GM10248 (cell line): ENCODE measurements around the gene FBLN2.

Experiments
- CTCF ChIA-PET: fragments of 300-600 bp; sonication (Branson Sonifier 250); formaldehyde crosslinking; extraction: SDS; loops from one replicate; lab custom pipeline; 2021; ENCODE audit warnings: antibody characterized with exemption; lab: Yijun Ruan, JAX
- POLR2A ChIA-PET: fragments of 350-650 bp; sonication (Branson Sonifier 250); formaldehyde crosslinking; extraction: SDS; loops from one replicate; lab custom pipeline; 2020; ENCODE audit warnings: antibody characterized with exemption; lab: Yijun Ruan, JAX
- DNase-seq: peaks from one replicate; pipeline ENCODE4 v3.0.0; 2012; ENCODE audit errors: extremely low spot score
- CTCF ChIP-seq: IDR thresholded peaks from 2 replicates; pipeline ENCODE4 v1.5.1; 2012; ENCODE audit warnings: mild to moderate bottlenecking, low read depth; ENCODE audit errors: extremely low read depth, missing control alignments, control extremely low read depth

Gene FBLN2

DNA sequence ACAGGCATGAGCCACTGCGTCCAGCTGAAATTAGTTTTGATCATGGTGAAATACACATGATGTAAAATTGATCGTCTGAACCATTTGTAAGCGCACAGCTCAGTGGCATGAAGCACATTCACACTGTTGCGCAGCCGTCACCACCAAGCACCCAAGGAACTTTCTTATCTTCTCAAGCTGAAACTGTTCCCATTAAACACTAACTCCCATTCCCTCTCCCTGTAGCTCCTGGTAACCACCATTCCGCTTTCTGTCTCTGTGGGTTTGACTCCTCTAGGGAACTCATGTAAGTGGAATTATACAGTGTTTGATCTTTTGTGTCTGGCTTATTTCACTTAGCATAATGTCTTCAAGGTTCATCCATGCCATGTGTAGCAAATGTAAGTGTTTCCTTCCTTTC, 62.3 kb downstream of the FBLN2 start:
- CTCF ChIA-PET: interaction anchor here (1.0 kb wide), 1 partner anchor 38 kb away, joined by 3 read pairs; no protein-coding TSS in a partner anchor

GRCh38 chr3:13612829-13613228, 63.9 kb downstream of the FBLN2 start:
- DNase-seq: no peak
- ChIA-PET CTCF (no interaction called here), POLR2A (no interaction called here)
- TF ChIP-seq CTCF: no peak

More for the DNA sequence above, 62.3 kb downstream of the FBLN2 start:
- no peak for TF ChIP-seq CTCF
- DNase-seq: no peak
- POLR2A ChIA-PET: no interaction called here

DNA sequence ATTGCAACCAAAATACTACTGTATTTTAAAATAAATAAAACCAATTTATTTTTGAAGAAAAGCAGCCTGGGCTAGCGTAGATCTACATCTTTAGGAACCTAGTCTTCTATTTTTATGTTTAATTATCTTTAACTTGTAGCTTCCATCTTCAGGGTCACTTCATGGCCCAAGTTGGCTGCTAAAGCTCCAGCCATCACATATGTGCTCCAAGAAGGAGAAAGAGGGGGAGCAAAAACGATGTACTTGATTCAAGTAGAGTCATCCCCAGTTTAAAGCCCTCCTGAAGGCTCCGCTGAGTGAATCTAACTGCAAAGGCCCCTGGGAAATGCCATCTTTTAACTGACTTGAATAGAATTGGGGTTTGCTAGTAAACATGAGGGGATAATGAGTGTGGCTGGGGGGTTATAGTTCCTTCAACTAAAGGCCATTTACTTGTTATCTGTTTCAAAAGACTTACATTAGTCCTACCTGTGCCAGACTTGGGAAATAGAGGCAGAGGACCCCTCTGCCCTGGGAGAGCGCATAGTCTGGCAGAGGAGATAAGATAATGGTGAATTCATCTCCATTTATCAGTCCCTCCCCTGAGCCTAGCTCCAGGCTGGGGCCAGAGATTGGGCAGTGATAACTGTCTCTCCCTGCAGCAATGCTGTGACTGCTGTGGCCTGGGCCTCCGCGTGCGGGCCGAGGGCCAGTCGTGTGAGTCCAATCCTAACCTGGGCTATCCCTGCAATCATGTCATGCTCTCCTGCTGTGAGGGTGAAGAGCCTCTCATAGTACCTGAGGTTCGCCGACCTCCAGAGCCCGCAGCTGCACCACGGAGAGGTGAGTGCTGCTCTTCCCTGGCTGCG, 64.6 kb downstream of the FBLN2 start:
- no peak for TF ChIP-seq CTCF
- no peak for DNase-seq
- CTCF ChIA-PET: no interaction called here
- POLR2A ChIA-PET: no interaction called here

- no peak for DNase-seq
- ChIA-PET POLR2A (no interaction called here), CTCF (no interaction called here)
- TF ChIP-seq CTCF: no peak
These were observed 65.7 kb downstream of the FBLN2 start for GRCh38 chr3:13614607-13615006.

GRCh38 chr3:13615019-13615528, 66.1 kb downstream of the FBLN2 start:
- no peak for TF ChIP-seq CTCF
- CTCF ChIA-PET: no interaction called here
- no peak for DNase-seq
- POLR2A ChIA-PET: no interaction called here

GRCh38 chr3:13616359-13616758, 67.4 kb downstream of the FBLN2 start:
- TF ChIP-seq CTCF: no peak
- ChIA-PET CTCF (no interaction called here), POLR2A (no interaction called here)
- no peak for DNase-seq
